ENCODE data around the gene USHBP1. TPM values are rescaled to one million over a fixed set of nuclear protein-coding genes. Genes with fewer than 3 reads are reported as not detected.

USHBP1 gene
- total and polyA plus RNA-seq, 2 of the 4 experiments (the other 2 are of a cell fraction), result not detected

GRCh38 chr19:17266589-17266974 is 2.0 kb upstream of the USHBP1 start (continued):
- TF ChIP-seq CEBPB (IDR thresholded peaks at IDR 0.05; ENCODE audit: low read depth, low read length) (no peak), RCOR1 (IDR thresholded peaks at IDR 0.05; ENCODE audit: insufficient replicate concordance, low read length) (no peak), RAD21 (IDR thresholded peaks at IDR 0.05; ENCODE audit: low read length) (no peak), MXI1 (IDR thresholded peaks at IDR 0.05; ENCODE audit: borderline replicate concordance, low read depth, low read length) (no peak)

GRCh38 chr19:17266026-17266425 is 1.5 kb upstream of the USHBP1 start:
- H4K91ac ChIP-seq (ENCODE audit: insufficient read depth, low read depth, low read length), result no peak overlapping the region
- TF ChIP-seq MAFK (IDR thresholded peaks at IDR 0.05; ENCODE audit: low read depth, low read length), result no peak
- no peak for TF ChIP-seq RFX5 (IDR thresholded peaks at IDR 0.05; ENCODE audit: low read depth, low read length)
- no peak for TF ChIP-seq MAZ (IDR thresholded peaks at IDR 0.05; ENCODE audit: borderline replicate concordance, low read depth, low read length)
- no peak for TF ChIP-seq SMC3 (IDR thresholded peaks at IDR 0.05; ENCODE audit: low read depth, low read length)
- TF ChIP-seq RAD21 (IDR thresholded peaks at IDR 0.05; ENCODE audit: low read length), result no peak
- no peak for TF ChIP-seq CHD1 (IDR thresholded peaks at IDR 0.05; ENCODE audit: low read depth, low read length)
- TF ChIP-seq NFE2L2 (IDR thresholded peaks at IDR 0.05; ENCODE audit: low read depth, low read length), result no peak
- no peak for TF ChIP-seq FOS (IDR thresholded peaks at IDR 0.05; ENCODE audit: low read depth, low read length)
- TF ChIP-seq MXI1 (IDR thresholded peaks at IDR 0.05; ENCODE audit: borderline replicate concordance, low read depth, low read length), result no peak
- H3K9me3 ChIP-seq (ENCODE audit: control insufficient read depth, insufficient read depth, low read length), result no peaks in the 10 kb centered on the region
- no peaks in the 10 kb centered on the region; the same call in 1 of the 2 replicates for H3K4me1 ChIP-seq (ENCODE audit: control insufficient read depth, insufficient read depth, low read length)
- no peak overlapping the region for H2BK120ac ChIP-seq (ENCODE audit: low read depth, low read length)
- H2BK15ac ChIP-seq (ENCODE audit: low read depth, low read length), result no peak overlapping the region
- 90% methylated on average over 2 of the region's 7 CpGs; no CpG with 5 or more reads in 1 of the 2 experiments for WGBS, 2 experiments (ENCODE audit: extremely low coverage in 2 of 2, insufficient read length in 1 of 2)
- no peak overlapping the region for H3K56ac ChIP-seq (ENCODE audit: extremely low read depth, insufficient read depth, low read length)
- no TSS peak for BruUV-seq (replicated peaks)
- dilution Hi-C loops (cut with HindIII; ENCODE audit: low sequenced_read_pairs, unreplicated experiment), result no loop called here
- no peaks in the 10 kb centered on the region for H3K27me3 ChIP-seq (ENCODE audit: control insufficient read depth, insufficient read depth, low read length)
- H2AFZ ChIP-seq (replicated peaks; ENCODE audit: low read length, poor library complexity), result no peak overlapping the region
- no peak for ATAC-seq (ENCODE audit: low read depth)
- no peak overlapping the region; a peak in 1 of 4 replicates for H4K8ac ChIP-seq (ENCODE audit: low read depth in 2 of 2, low read length in 2 of 2)
- ChIA-PET POLR2A (ENCODE audit: unreplicated experiment) (no interaction called here), CTCF (no interaction called here)
- H3K9ac ChIP-seq (ENCODE audit: low read depth, low read length), result no peak overlapping the region
- no peak overlapping the region for H3K23ac ChIP-seq (ENCODE audit: low read depth, low read length)
- no peak overlapping the region for H3K4me2 ChIP-seq (ENCODE audit: low read depth, low read length)
- no peak overlapping the region for H2AK9ac ChIP-seq (replicated peaks; ENCODE audit: low read depth, low read length, poor library complexity)
- in situ Hi-C loops (cut with MboI; ENCODE audit: low sequenced_read_pairs), result no loop called here
- H3K9me1 ChIP-seq (ENCODE audit: insufficient read depth, low read length), result no peaks in the 10 kb centered on the region
- no peak for DNase-seq
- H3K4me3 ChIP-seq (ENCODE audit: insufficient read depth, low read depth, low read length), result no peak overlapping the region
- no peak overlapping the region for H2BK20ac ChIP-seq (ENCODE audit: low read depth, low read length)
- no peak overlapping the region for H3K18ac ChIP-seq (ENCODE audit: low read depth, low read length)
- intact Hi-C loops (cut with micrococcal nuclease), result no loop called here
- peaks cover 5% of the 10 kb centered on the region; the same call in 1 of the 2 replicates for H3K36me3 ChIP-seq (ENCODE audit: control insufficient read depth, insufficient read depth, low read length)
- H3K4ac ChIP-seq (ENCODE audit: low read depth, low read length), result no peak overlapping the region
- no peak overlapping the region for H3K14ac ChIP-seq (replicated peaks; ENCODE audit: low read depth, low read length)
- H4K5ac ChIP-seq (ENCODE audit: low read depth, low read length), result no peak overlapping the region
- no peaks in the 10 kb centered on the region for H4K20me1 ChIP-seq (ENCODE audit: insufficient read depth, low read length)
- no peak overlapping the region for H2BK5ac ChIP-seq (ENCODE audit: low read depth, low read length, poor library complexity, severe bottlenecking)
- no peak overlapping the region for H3K27ac ChIP-seq (ENCODE audit: insufficient read depth, low read length)
- peaks cover 0 to 18% of the 10 kb centered on the region in 2 experiments; a peak in 2 of 4 replicates for H3K79me1 ChIP-seq (ENCODE audit: low read depth in 1 of 2, low read length in 2 of 2)
- H2AK5ac ChIP-seq (ENCODE audit: low read depth, low read length), result no peak overlapping the region
